ENCODE data around the gene MMP21. TPM values are rescaled to one million over a fixed set of nuclear protein-coding genes. Genes with fewer than 3 reads are reported as not detected.

Gene MMP21
- total and polyA plus RNA-seq, 2 experiments from 2014 or later, result not detected

- no peaks in the 10 kb centered on the region for H3K27me3 ChIP-seq (ENCODE audit: insufficient read depth)
- H3K36me3 ChIP-seq (ENCODE audit: insufficient read depth), result no peaks in the 10 kb centered on the region
- no peak overlapping the region for H2AFZ ChIP-seq
- Mint-ChIP-seq H3K9me3 (no peaks in the 10 kb centered on the region), H3K27ac (no peak overlapping the region), H3K36me3 (ENCODE audit: low read depth) (peaks cover 50% of the 10 kb centered on the region), H3K4me3 (no peak overlapping the region), H3K27me3 (ENCODE audit: insufficient read depth, low read depth, poor library complexity) (peaks cover 5% of the 10 kb centered on the region), H3K4me1 (peaks cover 8% of the 10 kb centered on the region)
- no peak overlapping the region for H3K4me2 ChIP-seq
- ATAC-seq (no peak), DNase-seq (ENCODE audit: low spot score) (no peak)
- H3K4me3 ChIP-seq, result no peak overlapping the region
- TF ChIP-seq ZNF462 (CRISPR knock-in tag; IDR thresholded peaks at IDR 0.05) (no peak), ZNF331 (CRISPR knock-in tag; IDR thresholded peaks at IDR 0.05; ENCODE audit: low read depth) (no peak), STAT1 (IDR thresholded peaks at IDR 0.05; ENCODE audit: unreplicated experiment) (no peak), ZNF114 (CRISPR knock-in tag; IDR thresholded peaks at IDR 0.05) (no peak), POLR2AphosphoS5 (IDR thresholded peaks at IDR 0.05; ENCODE audit: low read depth) (no peak), REST (IDR thresholded peaks at IDR 0.05; ENCODE audit: unreplicated experiment) (no peak), ETS1 (IDR thresholded peaks at IDR 0.05) (no peak), EZH2 (IDR thresholded peaks at IDR 0.05; ENCODE audit: low read depth, unreplicated experiment) (no peak), CREB1 (CRISPR knock-in tag; IDR thresholded peaks at IDR 0.05; ENCODE audit: low read depth) (no peak), JUNB (IDR thresholded peaks at IDR 0.05; ENCODE audit: unreplicated experiment) (no peak), EZH2phosphoT487 (IDR thresholded peaks at IDR 0.05; ENCODE audit: unreplicated experiment) (no peak), NANOG (IDR thresholded peaks at IDR 0.05; ENCODE audit: borderline replicate concordance) (no peak), CTCF (conservative IDR thresholded peaks at IDR 0.05; ENCODE audit: low read depth in 2 of 2) (no peak)
- H3K79me2 ChIP-seq (replicated peaks; ENCODE audit: insufficient read depth), result no peaks in the 10 kb centered on the region
- peaks cover 8% of the 10 kb centered on the region; the same call in 1 of the 2 replicates for H3K9me2 ChIP-seq (ENCODE audit: insufficient read depth)
- H4K20me1 ChIP-seq (replicated peaks; ENCODE audit: insufficient read depth), result no peaks in the 10 kb centered on the region; the same call in 1 of the 2 replicates
- H3K4me1 ChIP-seq (ENCODE audit: insufficient read depth), result no peaks in the 10 kb centered on the region
- H3F3A ChIP-seq (replicated peaks; ENCODE audit: low read depth), result no peaks in the 10 kb centered on the region
- no peak overlapping the region for H3K27ac ChIP-seq (ENCODE audit: low read depth)
Measured at GRCh38 chr10:125802131-125802530, 26.5 kb upstream of the MMP21 start.
